HL-60 (cell line): ENCODE results near the gene PICALM.

Experiments used
- GABPA ChIP-seq: IDR thresholded peaks from 2 replicates; pipeline ENCODE4 v1.6.1; 2012; ENCODE audit warnings: low read depth
- POLR2AphosphoS5 ChIP-seq: IDR thresholded peaks from 2 replicates; pipeline ENCODE4 v1.6.1; 2012; ENCODE audit warnings: low read depth
- TF ChIP-seq, protein P1 (sequence below): IDR thresholded peaks from one replicate; pipeline ENCODE4 v1.5.1; 2011; ENCODE audit warnings: low read length, control low read depth, inconsistent platforms; ENCODE audit not compliant: insufficient read depth

DNA sequence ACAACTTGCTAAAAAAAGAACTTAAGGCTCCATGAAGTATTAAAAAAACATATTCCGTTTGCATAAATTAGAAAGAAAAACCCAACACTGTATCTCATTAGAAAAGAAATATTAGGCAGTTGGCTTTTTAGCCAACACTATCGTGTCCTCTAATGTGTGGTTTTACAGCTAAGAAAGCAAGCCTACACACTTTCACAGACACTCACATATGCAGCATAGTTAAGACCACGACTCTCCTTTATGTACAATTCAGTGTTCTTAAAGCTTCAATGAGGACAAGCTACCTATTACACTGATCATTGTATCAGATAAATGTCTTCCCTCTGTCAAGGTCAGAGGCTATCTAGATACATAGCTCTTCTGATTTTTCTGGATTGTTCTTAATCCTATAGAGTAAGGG is 80.1 kb downstream of the PICALM start:
- TF ChIP-seq, protein P1, sequence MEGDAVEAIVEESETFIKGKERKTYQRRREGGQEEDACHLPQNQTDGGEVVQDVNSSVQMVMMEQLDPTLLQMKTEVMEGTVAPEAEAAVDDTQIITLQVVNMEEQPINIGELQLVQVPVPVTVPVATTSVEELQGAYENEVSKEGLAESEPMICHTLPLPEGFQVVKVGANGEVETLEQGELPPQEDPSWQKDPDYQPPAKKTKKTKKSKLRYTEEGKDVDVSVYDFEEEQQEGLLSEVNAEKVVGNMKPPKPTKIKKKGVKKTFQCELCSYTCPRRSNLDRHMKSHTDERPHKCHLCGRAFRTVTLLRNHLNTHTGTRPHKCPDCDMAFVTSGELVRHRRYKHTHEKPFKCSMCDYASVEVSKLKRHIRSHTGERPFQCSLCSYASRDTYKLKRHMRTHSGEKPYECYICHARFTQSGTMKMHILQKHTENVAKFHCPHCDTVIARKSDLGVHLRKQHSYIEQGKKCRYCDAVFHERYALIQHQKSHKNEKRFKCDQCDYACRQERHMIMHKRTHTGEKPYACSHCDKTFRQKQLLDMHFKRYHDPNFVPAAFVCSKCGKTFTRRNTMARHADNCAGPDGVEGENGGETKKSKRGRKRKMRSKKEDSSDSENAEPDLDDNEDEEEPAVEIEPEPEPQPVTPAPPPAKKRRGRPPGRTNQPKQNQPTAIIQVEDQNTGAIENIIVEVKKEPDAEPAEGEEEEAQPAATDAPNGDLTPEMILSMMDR = no peak
- TF ChIP-seq GABPA (no peak), POLR2AphosphoS5 (no peak)
